Stimulated activated CD4-positive, alpha-beta T cell treated with anti-CD3 and anti-CD28 coated beads, Interleukin-2, amount 100 ng/mL, for 4 hours (primary cell): Measurements from ENCODE around the gene ADGRL3.

ENCODE experiments used
- DNase-seq: peaks from one replicate; pipeline ENCODE4 v3.0.0-alpha.2; 2020; ENCODE audit warnings: low read depth

ADGRL3 gene

GRCh38 chr4:61997831-61998230, 797.7 kb downstream of the ADGRL3 start:
- no peak for DNase-seq

DNA sequence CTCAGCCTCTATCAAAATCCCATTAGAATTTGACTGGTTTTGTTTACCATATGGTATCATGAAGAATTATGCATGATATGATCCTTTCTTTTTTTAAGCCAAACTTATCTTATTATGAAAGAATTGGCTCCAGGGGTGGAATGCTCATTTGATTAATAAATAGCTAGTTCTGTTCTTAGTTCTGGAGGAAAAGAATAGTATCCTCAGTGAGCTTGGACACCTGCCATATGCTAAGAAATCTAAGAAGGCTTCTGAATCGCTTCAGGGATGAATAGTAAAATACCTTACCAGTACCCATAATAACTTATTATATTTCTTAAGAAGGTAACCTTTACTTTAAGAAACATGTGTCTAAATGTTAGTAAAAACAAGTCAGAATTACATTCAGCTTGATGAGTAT, 803.6 kb downstream of the ADGRL3 start:
- DNase-seq: no peak

DNA sequence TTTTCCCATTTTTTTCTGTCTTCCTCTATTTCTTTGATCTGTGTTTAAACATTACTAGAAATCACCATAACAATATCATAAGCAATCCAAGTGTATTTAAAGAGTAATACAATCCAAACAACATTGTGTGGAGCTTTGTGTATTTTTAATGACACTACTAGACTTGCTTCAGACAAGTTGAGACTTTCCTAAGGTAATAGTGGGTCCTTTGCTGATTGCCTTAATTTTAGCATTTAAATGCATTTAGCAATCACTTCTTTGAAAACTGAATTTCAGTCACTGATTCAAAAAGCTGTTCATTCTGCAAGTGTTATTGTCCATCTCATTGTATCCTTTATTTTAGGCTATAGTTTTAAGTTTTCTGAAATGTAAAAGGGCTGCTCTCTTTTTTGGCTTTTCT, 804.8 kb downstream of the ADGRL3 start:
- DNase-seq: no peak

GRCh38 chr4:62006108-62006507, 806.0 kb downstream of the ADGRL3 start:
- DNase-seq: no peak

DNA sequence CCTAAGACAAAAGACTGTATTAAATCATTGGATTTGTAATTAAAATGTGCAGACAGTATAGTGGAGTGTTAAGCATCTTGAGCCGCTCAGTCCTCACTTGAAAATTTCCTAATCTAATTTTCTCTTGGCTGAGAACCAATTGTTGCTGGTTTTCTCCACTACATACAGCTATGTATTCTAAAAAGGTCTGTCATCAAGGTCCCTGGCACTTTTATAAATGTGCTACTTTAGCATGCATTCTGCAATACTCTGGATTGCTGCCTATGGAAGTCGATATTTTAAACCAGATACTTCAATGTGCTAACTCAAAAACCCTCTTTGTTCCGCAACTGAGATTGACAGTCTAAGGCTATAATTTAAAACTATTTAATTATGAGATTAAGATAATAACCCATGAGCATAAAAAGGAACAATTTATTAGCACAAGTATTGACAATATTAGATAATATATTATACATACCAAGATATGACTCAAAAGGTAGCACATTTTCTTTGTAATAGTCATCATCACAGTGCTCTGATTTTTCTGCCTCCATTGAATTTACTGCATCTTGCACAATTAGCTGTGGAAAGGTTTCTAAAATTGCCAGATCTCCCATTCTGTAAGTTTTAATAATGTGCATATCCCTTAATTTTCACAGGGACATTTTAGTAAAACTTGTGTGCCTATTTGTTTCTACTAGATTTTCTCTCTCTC, 815.1 kb downstream of the ADGRL3 start:
- no peak for DNase-seq

DNA sequence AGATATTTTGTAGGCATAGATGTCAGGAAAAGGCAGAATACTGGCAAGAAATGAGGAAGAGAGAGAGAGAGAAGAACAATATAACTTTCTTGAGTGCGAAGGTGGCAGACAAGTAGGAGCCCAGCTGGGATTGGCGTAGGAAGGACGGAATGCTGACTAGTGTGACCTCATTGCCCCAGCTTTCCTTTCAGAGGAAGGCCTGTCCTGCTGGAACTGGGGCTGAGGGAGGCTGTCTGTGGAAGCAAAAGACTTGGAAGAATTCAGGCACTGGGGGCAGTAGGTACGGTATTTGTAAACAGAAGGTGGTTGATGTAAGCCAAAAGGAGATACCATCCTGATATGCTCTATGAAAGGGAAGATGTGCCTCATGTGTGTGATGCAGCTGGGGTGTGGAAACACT, 818.4 kb downstream of the ADGRL3 start:
- DNase-seq: no peak

DNA sequence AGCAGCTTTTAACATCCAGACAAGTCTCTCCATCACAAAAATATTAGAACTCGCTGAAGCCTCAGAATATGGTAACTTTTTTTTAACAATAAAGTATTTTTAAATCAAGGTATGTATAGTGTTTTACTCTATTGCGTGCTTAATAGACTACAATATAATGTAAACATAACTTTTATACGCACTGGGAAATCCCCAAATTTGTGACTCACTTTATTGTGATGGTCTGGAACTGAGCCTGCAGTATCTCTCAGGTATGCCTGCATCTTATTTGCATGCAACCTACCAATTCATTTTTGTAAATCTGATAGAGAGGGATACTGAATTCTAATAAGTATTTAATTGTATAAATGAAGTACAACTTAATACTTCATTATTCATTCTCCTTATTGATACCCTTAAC, 823.5 kb downstream of the ADGRL3 start:
- no peak for DNase-seq

- no peak for DNase-seq
Measured at GRCh38 chr4:62028745-62029144, 828.6 kb downstream of the ADGRL3 start.

DNA sequence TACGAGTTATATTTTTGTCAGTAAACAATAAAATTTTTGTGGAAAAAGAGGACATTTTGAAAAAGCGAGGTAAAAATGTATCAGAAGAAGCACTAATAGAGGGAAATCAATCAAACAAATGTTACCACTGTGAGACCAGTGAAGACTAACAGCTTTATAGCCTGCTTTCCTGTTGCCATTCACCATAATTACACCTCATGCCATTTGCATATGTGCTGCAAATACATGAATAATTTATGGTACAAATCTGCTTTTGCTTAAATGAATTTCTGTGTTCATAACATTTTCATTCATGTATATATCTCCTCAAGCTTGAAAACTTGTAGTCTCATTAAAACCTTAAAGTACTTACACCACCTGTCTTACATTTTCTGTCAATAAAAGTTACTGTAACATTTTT, 830.8 kb downstream of the ADGRL3 start:
- no peak for DNase-seq

DNA sequence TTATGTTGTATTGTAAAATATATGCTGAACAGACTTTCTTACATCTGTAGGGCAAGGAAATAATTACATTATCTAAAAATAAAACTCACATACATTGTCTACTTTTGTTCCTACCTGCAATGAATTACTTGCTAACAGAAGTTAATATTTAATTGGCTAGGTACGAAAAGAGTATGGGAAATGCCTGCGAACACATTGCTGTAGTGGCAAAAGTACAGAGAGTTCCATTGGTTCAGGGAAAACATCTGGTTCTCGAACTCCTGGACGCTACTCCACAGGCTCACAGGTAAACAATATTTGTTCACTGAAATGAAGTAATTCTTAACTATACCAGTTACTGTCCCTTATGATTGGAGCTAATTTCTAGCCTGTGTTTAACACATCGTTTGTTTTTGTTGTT, 837.4 kb downstream of the ADGRL3 start:
- no peak for DNase-seq

DNA sequence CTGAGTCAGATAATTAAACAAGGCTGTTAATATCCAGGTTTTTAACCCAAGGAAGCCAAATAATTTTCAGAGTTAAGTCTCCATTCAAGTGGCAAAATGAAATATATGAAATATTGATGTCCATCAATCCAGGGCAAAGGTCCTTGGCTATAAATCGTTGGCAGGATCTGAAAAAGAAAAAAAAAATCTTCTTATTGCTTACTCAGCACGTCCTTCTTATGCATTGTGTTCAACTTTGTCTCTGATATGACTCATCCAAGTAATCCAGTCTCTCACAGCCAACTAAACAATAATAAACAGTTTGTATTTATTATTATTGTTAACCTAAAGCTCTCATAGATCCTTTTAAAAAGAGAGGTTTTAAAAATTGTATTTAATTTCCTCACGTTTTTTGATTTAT, 851.2 kb downstream of the ADGRL3 start:
- DNase-seq: no peak

DNA sequence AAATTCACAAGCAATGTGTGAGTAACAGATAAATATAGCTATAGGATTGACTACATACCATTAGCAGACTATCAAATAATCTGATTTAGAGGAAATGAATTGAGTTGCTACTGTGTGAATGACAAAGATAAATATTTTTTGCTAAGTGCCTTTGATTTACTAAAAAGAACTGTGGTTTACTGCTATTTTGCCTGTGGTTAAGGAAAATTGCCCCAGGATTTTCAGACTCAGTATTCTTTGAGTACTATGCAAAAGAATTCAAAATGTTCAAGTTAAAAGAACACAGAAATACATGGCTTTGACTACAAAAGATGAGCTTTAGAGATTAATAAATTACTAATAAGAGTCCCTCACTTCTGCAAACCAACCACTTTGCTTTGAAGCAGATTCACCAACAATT, 853.8 kb downstream of the ADGRL3 start:
- no peak for DNase-seq

DNA sequence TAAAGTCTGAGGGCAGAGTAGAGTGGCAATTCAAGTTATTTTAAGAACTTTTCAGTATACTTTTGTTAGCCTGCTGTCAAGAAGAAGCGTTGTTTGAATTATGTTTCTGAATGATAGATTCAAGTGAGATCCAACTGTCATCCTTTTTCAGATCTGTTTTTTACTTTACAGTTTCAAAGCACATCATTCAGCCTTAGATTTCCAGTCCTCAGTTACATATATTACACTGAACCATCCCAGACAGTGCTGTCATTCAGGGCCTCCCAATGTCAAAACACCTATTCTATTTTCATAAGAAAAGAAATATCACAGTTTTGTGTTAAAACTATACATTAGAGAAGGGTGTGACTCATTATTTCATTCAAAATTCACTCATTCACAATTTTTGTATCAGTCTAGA, 856.9 kb downstream of the ADGRL3 start:
- DNase-seq: no peak

GRCh38 chr4:62058571-62058970, 858.4 kb downstream of the ADGRL3 start:
- no peak for DNase-seq

DNA sequence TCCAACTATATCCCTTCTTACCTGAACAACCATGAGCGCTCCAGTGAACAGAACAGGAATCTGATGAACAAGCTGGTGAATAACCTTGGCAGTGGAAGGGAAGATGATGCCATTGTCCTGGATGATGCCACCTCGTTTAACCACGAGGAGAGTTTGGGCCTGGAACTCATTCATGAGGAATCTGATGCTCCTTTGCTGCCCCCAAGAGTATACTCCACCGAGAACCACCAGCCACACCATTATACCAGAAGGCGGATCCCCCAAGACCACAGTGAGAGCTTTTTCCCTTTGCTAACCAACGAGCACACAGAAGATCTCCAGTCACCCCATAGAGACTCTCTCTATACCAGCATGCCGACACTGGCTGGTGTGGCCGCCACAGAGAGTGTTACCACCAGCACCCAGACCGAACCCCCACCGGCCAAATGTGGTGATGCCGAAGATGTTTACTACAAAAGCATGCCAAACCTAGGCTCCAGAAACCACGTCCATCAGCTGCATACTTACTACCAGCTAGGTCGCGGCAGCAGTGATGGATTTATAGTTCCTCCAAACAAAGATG, 870.2 kb downstream of the ADGRL3 start:
- no peak for DNase-seq

DNA sequence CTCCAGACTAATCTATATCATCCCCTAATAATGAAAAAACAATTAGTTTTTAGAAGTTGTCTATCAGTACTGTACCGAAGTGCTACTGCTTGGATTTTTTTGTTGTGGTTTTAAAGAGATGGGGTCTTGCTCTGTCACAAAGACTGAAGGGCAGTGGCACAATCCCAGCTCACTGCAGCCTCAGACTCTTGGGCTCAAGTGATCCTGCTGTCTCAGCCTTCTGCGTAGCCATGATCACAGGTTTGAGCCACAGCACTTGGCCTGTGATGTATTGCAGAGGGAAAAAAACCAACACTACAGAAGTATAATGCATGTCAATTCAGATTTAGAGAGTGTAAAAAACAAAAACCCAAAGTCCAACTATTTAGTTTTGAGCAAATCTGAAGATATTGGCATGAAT, 875.0 kb downstream of the ADGRL3 start:
- DNase-seq: no peak

GRCh38 chr4:62075521-62075920, 875.4 kb downstream of the ADGRL3 start:
- DNase-seq: no peak

DNA sequence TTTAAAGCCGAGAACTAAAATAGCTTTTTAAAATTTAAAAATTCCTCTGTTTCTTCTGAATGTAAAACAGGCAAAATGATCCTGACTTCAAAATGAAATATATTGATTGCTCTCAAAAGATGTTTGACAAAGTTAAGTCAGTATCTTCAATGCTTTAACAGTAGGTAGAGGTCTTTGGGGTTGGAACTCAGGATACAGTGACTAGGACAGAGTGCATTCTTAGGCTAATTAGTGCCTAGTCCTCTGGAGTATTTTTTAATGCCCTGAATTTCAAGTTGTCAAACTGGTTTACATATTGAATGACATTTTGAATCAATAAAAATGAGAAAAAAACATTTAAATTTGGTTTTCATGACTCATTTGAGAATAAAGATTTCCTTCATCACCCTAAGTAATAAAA, 877.3 kb downstream of the ADGRL3 start:
- no peak for DNase-seq

DNA sequence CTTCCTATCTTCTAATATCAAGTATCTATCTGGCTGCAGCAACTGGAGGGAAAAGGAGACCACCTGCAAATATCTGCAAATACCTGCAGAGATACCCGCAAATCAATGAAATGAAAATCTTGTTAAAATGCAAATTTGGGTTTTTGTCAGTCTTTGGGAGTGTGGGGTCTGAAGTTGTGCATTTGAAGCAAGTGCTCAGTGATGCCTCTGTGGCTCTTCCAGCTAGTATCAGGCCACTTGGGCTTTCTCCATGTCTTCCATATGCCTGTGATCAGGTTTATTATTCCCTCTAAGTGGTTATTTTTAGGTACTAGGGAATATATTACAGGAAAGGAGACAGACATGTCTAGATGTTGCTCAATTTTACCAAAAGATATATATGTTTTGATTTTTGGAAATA, 880.3 kb downstream of the ADGRL3 start:
- no peak for DNase-seq

DNA sequence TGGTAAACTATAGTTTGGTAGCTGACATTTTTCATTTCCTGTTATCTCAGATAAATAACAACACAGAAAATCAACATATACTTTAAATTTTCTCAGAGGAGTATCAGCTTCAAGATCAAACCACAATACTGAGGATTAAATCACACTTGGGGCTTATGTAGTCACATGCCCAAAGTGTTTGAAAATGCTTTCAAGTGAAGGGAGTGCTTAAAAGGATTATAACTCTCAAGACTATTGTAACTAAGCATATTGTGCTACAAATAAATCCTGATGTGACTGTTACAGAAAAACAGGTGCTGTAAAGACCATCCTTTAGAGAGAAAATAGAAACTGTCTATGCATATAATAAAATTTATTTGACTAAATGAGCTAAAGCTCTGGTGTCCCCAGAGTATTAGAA, 887.6 kb downstream of the ADGRL3 start:
- no peak for DNase-seq

DNA sequence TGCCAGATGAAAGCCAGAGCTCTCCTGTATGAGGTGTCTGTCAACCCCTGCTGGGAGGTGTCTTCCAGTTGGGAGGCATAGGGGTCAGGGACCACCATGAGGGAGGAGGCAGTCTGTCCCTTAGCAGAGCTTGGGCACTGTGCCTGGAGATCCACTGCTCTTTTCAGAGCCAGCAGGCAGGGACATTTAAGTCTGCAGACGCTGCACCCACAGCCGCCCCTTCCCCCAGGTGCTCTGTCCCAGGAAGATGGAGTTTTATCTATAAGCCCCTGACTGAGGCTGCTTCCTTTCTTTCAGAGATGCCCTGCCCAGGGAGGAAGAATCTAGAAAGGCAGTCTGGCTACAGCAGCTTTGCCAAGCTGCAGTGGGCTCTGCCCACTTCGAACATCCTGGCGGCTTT, 893.6 kb downstream of the ADGRL3 start:
- DNase-seq: no peak

GRCh38 chr4:62096881-62097280, 896.8 kb downstream of the ADGRL3 start:
- no peak for DNase-seq

GRCh38 chr4:62115216-62115615, 915.1 kb downstream of the ADGRL3 start:
- DNase-seq: no peak

GRCh38 chr4:62117886-62118285, 917.8 kb downstream of the ADGRL3 start:
- no peak for DNase-seq
